ENCODE data around the gene DERA. TPM values are rescaled to one million over a fixed set of nuclear protein-coding genes. Genes with fewer than 3 reads are reported as not detected.
"Not testable (repeated sequence)": the region's sequence is repeated elsewhere in the genome, so short reads cannot be mapped to it uniquely, and the experiment has no call there.

The DERA gene
- 29.9 TPM for polyA plus RNA-seq

- Mint-ChIP-seq H3K27me3 (no peaks in the 10 kb centered on the region), H3K9me3 (no peaks in the 10 kb centered on the region), H3K4me3 (peak within 1 kb of the TSS; percentile 92 to 95 (median 94)), H3K4me1 (peaks cover 4 to 18% (median 16%) of the 10 kb centered on the region in 3 donors), H3K36me3 (no peaks in the 10 kb centered on the region), H3K27ac (peak within 1 kb of the TSS; percentile 14 to 93 (median 93))
These were observed at the start of gene DERA for GRCh38 chr12:15910864-15911721. Gene DERA, plus strand, starts transcription at chr12:15911332. Its CDS starts 52 bp downstream, at chr12:15911384.

GRCh38 chr12:15861404-15861803 lies 49.7 kb upstream of the DERA start:
- no peaks in the 10 kb centered on the region for H3K36me3 Mint-ChIP-seq
- H3K9me3 Mint-ChIP-seq, result no peaks in the 10 kb centered on the region
- no peak overlapping the region for H3K27ac Mint-ChIP-seq
- peaks cover 6 to 10% (median 7%) of the 10 kb centered on the region in 3 donors for H3K4me1 Mint-ChIP-seq
- H3K27me3 Mint-ChIP-seq, result no peaks in the 10 kb centered on the region
- no peak overlapping the region for H3K4me3 Mint-ChIP-seq

- Mint-ChIP-seq H3K36me3 (no peaks in the 10 kb centered on the region), H3K4me1 (peaks cover 6 to 10% (median 7%) of the 10 kb centered on the region in 3 donors), H3K4me3 (no peak overlapping the region), H3K27ac (no peak overlapping the region), H3K27me3 (no peaks in the 10 kb centered on the region), H3K9me3 (no peaks in the 10 kb centered on the region)
These were observed 48.3 kb upstream of the DERA start for GRCh38 chr12:15862840-15863239.

- Mint-ChIP-seq H3K27ac (no peak overlapping the region), H3K27me3 (no peaks in the 10 kb centered on the region), H3K36me3 (no peaks in the 10 kb centered on the region), H3K9me3 (no peaks in the 10 kb centered on the region), H3K4me3 (no peak overlapping the region), H3K4me1 (peaks cover 6 to 10% (median 7%) of the 10 kb centered on the region in 3 donors)
These were observed 47.8 kb upstream of the DERA start for GRCh38 chr12:15863372-15863771.

- H3K27ac Mint-ChIP-seq, result peak overlapping the region in 1 of 3 donors; percentile 16
- H3K9me3 Mint-ChIP-seq, result no peaks in the 10 kb centered on the region
- no peaks in the 10 kb centered on the region for H3K36me3 Mint-ChIP-seq
- peak overlapping the region in 2 of 4 donors; percentile 14 to 29 for H3K4me3 Mint-ChIP-seq
- H3K4me1 Mint-ChIP-seq, result peaks cover 6 to 10% (median 7%) of the 10 kb centered on the region in 3 donors
- H3K27me3 Mint-ChIP-seq, result no peaks in the 10 kb centered on the region
These were observed 47.1 kb upstream of the DERA start for GRCh38 chr12:15863984-15864383.

GRCh38 chr12:15868186-15868585 lies 42.9 kb upstream of the DERA start:
- Mint-ChIP-seq H3K27me3 (no peaks in the 10 kb centered on the region), H3K9me3 (peaks cover 0 to 3% (median 0%) of the 10 kb centered on the region in 3 donors), H3K4me3 (no peak overlapping the region), H3K36me3 (peaks cover 6% of the 10 kb centered on the region), H3K27ac (no peak overlapping the region), H3K4me1 (peaks cover 7 to 9% (median 7%) of the 10 kb centered on the region in 3 donors)

- Mint-ChIP-seq H3K27ac (no peak overlapping the region), H3K4me1 (peaks cover 0 to 6% (median 2%) of the 10 kb centered on the region in 3 donors), H3K27me3 (peaks cover 1% of the 10 kb centered on the region), H3K4me3 (peak overlapping the region in 1 of 4 donors; percentile 3), H3K36me3 (peaks cover 6% of the 10 kb centered on the region), H3K9me3 (peaks cover 0 to 3% (median 0%) of the 10 kb centered on the region in 3 donors)
These were observed 37.6 kb upstream of the DERA start for GRCh38 chr12:15873556-15873955.

- H3K4me3 Mint-ChIP-seq, H3K4me1 Mint-ChIP-seq: not testable (repeated sequence)
These were observed 36.5 kb upstream of the DERA start for GRCh38 chr12:15874556-15875145.

GRCh38 chr12:15875863-15876262 lies 35.3 kb upstream of the DERA start:
- peak overlapping the region in 2 of 3 donors; percentile 31 to 56 for H3K27ac Mint-ChIP-seq
- no peaks in the 10 kb centered on the region for H3K36me3 Mint-ChIP-seq
- peaks cover 0 to 5% (median 2%) of the 10 kb centered on the region in 3 donors for H3K4me1 Mint-ChIP-seq
- no peak overlapping the region for H3K4me3 Mint-ChIP-seq
- no peaks in the 10 kb centered on the region for H3K9me3 Mint-ChIP-seq
- H3K27me3 Mint-ChIP-seq, result peaks cover 1% of the 10 kb centered on the region

More at GRCh38 chr12:15874556-15875145, 36.5 kb upstream of the DERA start:
- H3K36me3 Mint-ChIP-seq, H3K9me3 Mint-ChIP-seq, H3K27ac Mint-ChIP-seq, H3K27me3 Mint-ChIP-seq: not testable (repeated sequence)

- Mint-ChIP-seq H3K36me3 (peaks cover 3% of the 10 kb centered on the region), H3K9me3 (no peaks in the 10 kb centered on the region), H3K27me3 (peaks cover 1% of the 10 kb centered on the region), H3K27ac (peak overlapping the region in 1 of 3 donors; percentile 67), H3K4me1 (peaks cover 8 to 25% (median 16%) of the 10 kb centered on the region in 3 donors), H3K4me3 (peak overlapping the region in 1 of 4 donors; percentile 33)
These were observed 31.7 kb upstream of the DERA start for GRCh38 chr12:15879413-15879812.

GRCh38 chr12:15880721-15881120 lies 30.4 kb upstream of the DERA start:
- Mint-ChIP-seq H3K27me3 (peaks cover 1% of the 10 kb centered on the region), H3K9me3 (no peaks in the 10 kb centered on the region), H3K4me3 (peak overlapping the region; percentile 4 to 99 (median 54)), H3K27ac (peak overlapping the region; percentile 11 to 97 (median 63)), H3K36me3 (peaks cover 3% of the 10 kb centered on the region), H3K4me1 (peaks cover 14 to 28% (median 18%) of the 10 kb centered on the region in 3 donors)

GRCh38 chr12:15882118-15882971 lies 28.8 kb upstream of the DERA start, which contains the start of gene STRAP:
Gene STRAP, plus strand, starts transcription at chr12:15882387. Its CDS starts 321 bp downstream, at chr12:15882708.
- Mint-ChIP-seq H3K4me1 (peaks cover 14 to 43% (median 29%) of the 10 kb centered on the region in 3 donors), H3K36me3 (peaks cover 5% of the 10 kb centered on the region), H3K27me3 (no peaks in the 10 kb centered on the region), H3K9me3 (no peaks in the 10 kb centered on the region), H3K4me3 (peak within 1 kb of the TSS; percentile 96 to 100 (median 98)), H3K27ac (peak within 1 kb of the TSS; percentile 97 to 99 (median 99))

- peak overlapping the region; percentile 97 to 99 (median 99) for H3K27ac Mint-ChIP-seq
- peaks cover 14 to 46% (median 32%) of the 10 kb centered on the region in 3 donors for H3K4me1 Mint-ChIP-seq
These were observed 27.6 kb upstream of the DERA start for GRCh38 chr12:15883536-15883935.

GRCh38 chr12:15886372-15887042 lies 24.6 kb upstream of the DERA start:
- Mint-ChIP-seq H3K4me1 (peaks cover 17 to 43% (median 29%) of the 10 kb centered on the region in 3 donors), H3K9me3 (no peaks in the 10 kb centered on the region), H3K27me3 (no peaks in the 10 kb centered on the region), H3K4me3 (peak overlapping the region in 1 of 4 donors; percentile 6), H3K36me3 (peaks cover 5% of the 10 kb centered on the region), H3K27ac (peak overlapping the region in 2 of 3 donors; percentile 22 to 50)

More at GRCh38 chr12:15883536-15883935, 27.6 kb upstream of the DERA start:
- H3K27me3 Mint-ChIP-seq, result no peaks in the 10 kb centered on the region
- peak overlapping the region; percentile 96 to 100 (median 98) for H3K4me3 Mint-ChIP-seq
- peaks cover 5% of the 10 kb centered on the region for H3K36me3 Mint-ChIP-seq
- H3K9me3 Mint-ChIP-seq, result no peaks in the 10 kb centered on the region

Measured in IgD-negative memory B cell (primary cell).